Lung (tissue), 12 donors: ENCODE results near the gene CHN2. TPM values are rescaled to one million over a fixed set of nuclear protein-coding genes. Genes with fewer than 3 reads are reported as not detected.

Source experiments
- ATAC-seq: fragments of 200-7000 bp; cut with Tn5 transposase; one replicate; pipeline ENCODE4 v1.9.1; 2020; ENCODE audit warnings: moderate number of reproducible peaks; ENCODE audit not compliant: insufficient read depth, low FRiP score
- DNase-seq, 3 donors: peaks; one replicate each; pipeline ENCODE4 v3.0.0-alpha.2; 2013 to 2017
- H3K27ac ChIP-seq, 2 donors: one replicate each; pipeline ENCODE4 v1.5.1; 2013; ENCODE audit warnings: mild to moderate bottlenecking in 2 of 2, moderate library complexity in 2 of 2, control low read depth in 1 of 2, inconsistent platforms in 1 of 2, low read depth in 1 of 2, low read length in 1 of 2
- H3K27me3 ChIP-seq, 3 donors: one replicate each; pipeline ENCODE4 v1.5.1; 2013; ENCODE audit warnings: low read length in 2 of 3; ENCODE audit not compliant: control insufficient read depth in 3 of 3, insufficient read depth in 3 of 3
- H3K36me3 ChIP-seq, 4 donors: one replicate each; pipeline ENCODE4 v1.5.1; 2013; ENCODE audit warnings: low read length in 4 of 4, mild to moderate bottlenecking in 1 of 4, moderate library complexity in 1 of 4; ENCODE audit not compliant: control insufficient read depth in 4 of 4, insufficient read depth in 4 of 4
- H3K4me1 ChIP-seq, 5 donors: one replicate each; pipeline ENCODE4 v1.5.1; 2013; ENCODE audit warnings: low read length in 5 of 5, mild to moderate bottlenecking in 2 of 5, moderate library complexity in 1 of 5; ENCODE audit not compliant: control insufficient read depth in 5 of 5, insufficient read depth in 5 of 5
- H3K4me3 ChIP-seq: one replicate; pipeline ENCODE4 v1.5.1; 2013; ENCODE audit warnings: mild to moderate bottlenecking, control low read depth, moderate library complexity
- H3K9ac ChIP-seq, 2 donors: one replicate each; pipeline ENCODE4 v1.5.1; 2013; ENCODE audit warnings: low read length in 2 of 2, control low read depth in 1 of 2; ENCODE audit not compliant: insufficient read depth in 1 of 2
- H3K9me3 ChIP-seq, 4 donors: one replicate each; pipeline ENCODE4 v1.5.1; 2013; ENCODE audit warnings: low read length in 3 of 4, mild to moderate bottlenecking in 1 of 4, moderate library complexity in 1 of 4; ENCODE audit not compliant: control insufficient read depth in 4 of 4, insufficient read depth in 3 of 4
- CTCF ChIP-seq: IDR thresholded peaks from 2 replicates; pipeline ENCODE4 v1.5.1; 2012; ENCODE audit warnings: mild to moderate bottlenecking; ENCODE audit errors: control extremely low read depth, extremely low read depth
- WGBS, 2 donors: extraction: QIAGEN DNeasy Blood & Tissue Kit; methylation state at CpG; one replicate each; pipeline ENCODE4 v1.1.7; 2013; 5-methylcytosine and 5-hydroxymethylcytosine counted together
- polyA plus RNA-seq, 2 donors: library from polyadenylated mRNA; stranded (reverse); fragments of 200-250 nt; gene quantifications; one replicate each; pipeline ENCODE4 v1.2.1, GENCODE V29; 2013
- total RNA-seq, 2 donors: library from RNA; depleted of rRNA in 1 of 2; stranded (reverse); fragments of >200 nt in 1 of 2; gene quantifications; one replicate each; pipeline ENCODE4 v1.2.1, GENCODE V29; 2014 to 2021
- donor health status: control.
- donor health status: control.
- donor health status: Bipolar disorder and iron deficiency.
- donor health status: healthy.
- donor health status: DM: yes; HTN: yes; CAD: no.

Gene CHN2
- total and polyA plus RNA-seq, 4 donors: 3.2 to 11.0 (median 6.7) TPM

DNA sequence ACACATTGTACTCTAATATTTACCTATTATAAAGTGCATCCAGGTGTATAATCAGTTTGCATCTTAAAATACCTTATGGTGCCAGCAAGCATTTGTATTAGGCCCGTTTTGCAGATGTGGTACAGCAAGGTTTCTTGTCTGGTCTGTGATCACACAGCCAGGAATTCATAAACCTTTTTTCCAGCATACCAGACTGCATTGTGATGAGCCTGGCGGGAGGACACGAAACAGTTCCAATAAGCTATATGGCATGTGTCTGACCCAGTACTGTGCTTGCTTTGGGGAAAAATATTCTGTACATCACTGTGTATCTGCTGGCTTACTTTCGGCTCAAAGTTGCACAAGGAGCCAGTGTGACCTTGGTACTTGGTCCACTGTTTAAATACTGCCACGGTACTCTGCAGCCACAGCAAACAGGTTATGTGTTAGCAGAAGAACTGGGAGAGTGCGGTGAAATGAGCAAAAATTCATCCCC is 36.3 kb downstream of the CHN2 start:
- 87 to 89% methylated on average over 6 of the region's 6 CpGs for WGBS, 2 donors
- Histone ChIP-seq H3K4me1 (peaks cover 0 to 5% (median 0%) of the 10 kb centered on the region in 5 donors), H3K27me3 (peaks cover 0 to 4% (median 0%) of the 10 kb centered on the region in 3 donors), H3K36me3 (no peaks in the 10 kb centered on the region), H3K27ac (no peak overlapping the region), H3K9ac (no peak overlapping the region), H3K4me3 (no peak overlapping the region), H3K9me3 (no peaks in the 10 kb centered on the region)
- DNase-seq (no peak), ATAC-seq (no peak)
- no peak for TF ChIP-seq CTCF

DNA sequence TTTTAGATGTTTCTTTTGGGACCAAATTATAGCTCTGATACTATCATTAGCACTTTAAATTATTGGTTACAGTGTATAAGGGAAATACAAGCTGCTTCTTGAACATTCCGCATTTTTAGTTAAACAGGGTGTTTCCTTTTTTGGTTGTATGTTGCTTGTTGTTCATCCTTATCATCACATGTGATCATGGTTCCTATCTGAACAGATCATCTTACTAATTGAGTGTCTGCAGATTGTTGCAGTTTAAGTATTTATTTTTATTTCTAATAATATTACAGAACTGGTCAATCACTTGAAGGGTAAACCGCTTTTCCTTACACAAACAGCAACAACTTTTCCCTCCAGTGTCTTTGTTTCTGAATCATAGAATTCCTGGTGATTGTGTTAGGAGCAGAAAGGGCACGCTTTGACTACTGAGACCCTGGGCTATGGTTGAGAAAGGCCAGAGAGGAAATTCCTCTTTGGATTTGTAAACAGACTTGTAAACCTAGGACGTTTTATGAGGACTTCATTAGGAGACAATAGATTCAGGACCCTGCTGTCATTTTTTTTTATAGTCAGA is 37.2 kb downstream of the CHN2 start:
- no peak for DNase-seq

GRCh38 chr7:29234438-29234837 is 39.9 kb downstream of the CHN2 start:
- DNase-seq (no peak), ATAC-seq (no peak)
- H3K4me3 ChIP-seq: no peak overlapping the region
- 89 to 91% methylated on average over 2 of the region's 2 CpGs for WGBS, 2 donors
- peaks cover 0 to 6% (median 0%) of the 10 kb centered on the region in 5 donors for H3K4me1 ChIP-seq
- H3K27ac ChIP-seq: no peak overlapping the region
- H3K36me3 ChIP-seq: no peaks in the 10 kb centered on the region
- no peaks in the 10 kb centered on the region for H3K9me3 ChIP-seq
- TF ChIP-seq CTCF: no peak
- H3K27me3 ChIP-seq: peaks cover 0 to 4% (median 0%) of the 10 kb centered on the region in 3 donors
- no peak overlapping the region for H3K9ac ChIP-seq

More for the DNA sequence above, 37.2 kb downstream of the CHN2 start:
- H3K9me3 ChIP-seq: no peaks in the 10 kb centered on the region
- no peak for TF ChIP-seq CTCF
- peaks cover 0 to 4% (median 0%) of the 10 kb centered on the region in 3 donors for H3K27me3 ChIP-seq
- H3K9ac ChIP-seq: no peak overlapping the region
- ATAC-seq: no peak
- WGBS, 2 donors: 60 to 76% methylated on average over 4 of the region's 4 CpGs
- no peak overlapping the region for H3K27ac ChIP-seq
- H3K4me3 ChIP-seq: no peak overlapping the region
- no peaks in the 10 kb centered on the region for H3K36me3 ChIP-seq
- H3K4me1 ChIP-seq: peaks cover 0 to 5% (median 0%) of the 10 kb centered on the region in 5 donors

- DNase-seq: no peak
- ATAC-seq: no peak
- Histone ChIP-seq H3K4me1 (peaks cover 0 to 6% (median 0%) of the 10 kb centered on the region in 5 donors), H3K4me3 (no peak overlapping the region), H3K27ac (no peak overlapping the region), H3K9me3 (no peaks in the 10 kb centered on the region), H3K27me3 (peaks cover 0 to 1% (median 0%) of the 10 kb centered on the region in 3 donors), H3K9ac (no peak overlapping the region), H3K36me3 (no peaks in the 10 kb centered on the region)
- no peak for TF ChIP-seq CTCF
- WGBS, 2 donors: 97 to 100% methylated on average over 1 of the region's 1 CpG
Measured at GRCh38 chr7:29236071-29236580, 41.6 kb downstream of the CHN2 start.
